SJSA1 (cell line): Measurements from ENCODE around the gene RAB37. TPM values are rescaled to one million over a fixed set of nuclear protein-coding genes. Genes with fewer than 3 reads are reported as not detected.

Experiments
- DNase-seq, 2 experiments: peaks; one replicate each; pipeline ENCODE4 v3.0.0-alpha.2; 2015 to 2020; ENCODE audit warnings: low spot score in 2 of 2, low read depth in 1 of 2
- H3K27ac ChIP-seq: fragments of 250-450 bp; sonication (Bioruptor Pico); 2 replicates; pipeline ENCODE4 v1.5.1; 2020; ENCODE audit warnings: mild to moderate bottlenecking, moderate library complexity
- H3K27me3 ChIP-seq: fragments of 250-450 bp; sonication (Bioruptor Pico); replicated peaks from 2 replicates; pipeline ENCODE4 v1.5.1; 2020; ENCODE audit warnings: mild to moderate bottlenecking, moderate library complexity
- H3K36me3 ChIP-seq: fragments of 250-450 bp; sonication (Bioruptor Pico); 2 replicates; pipeline ENCODE4 v1.5.1; 2020; ENCODE audit warnings: mild to moderate bottlenecking
- H3K4me1 ChIP-seq: fragments of 250-450 bp; sonication (Bioruptor Pico); replicated peaks from 2 replicates; pipeline ENCODE4 v1.6.1; 2021; ENCODE audit warnings: mild to moderate bottlenecking
- H3K4me3 ChIP-seq: fragments of 250-450 bp; sonication (Bioruptor Pico); 2 replicates; pipeline ENCODE4 v1.5.1; 2020; ENCODE audit warnings: mild to moderate bottlenecking
- H3K9me3 ChIP-seq: fragments of 250-450 bp; sonication (Bioruptor Pico); replicated peaks from 2 replicates; pipeline ENCODE4 v1.5.1; 2020; ENCODE audit warnings: mild to moderate bottlenecking
- total RNA-seq: library from RNA; depleted of rRNA; stranded (reverse); fragments of >200 nt; shearing (Covaris generic); gene quantifications from 2 replicates; pipeline ENCODE4 v1.2.3, GENCODE V29; 2014; rRNA removed

Gene RAB37, protein sequence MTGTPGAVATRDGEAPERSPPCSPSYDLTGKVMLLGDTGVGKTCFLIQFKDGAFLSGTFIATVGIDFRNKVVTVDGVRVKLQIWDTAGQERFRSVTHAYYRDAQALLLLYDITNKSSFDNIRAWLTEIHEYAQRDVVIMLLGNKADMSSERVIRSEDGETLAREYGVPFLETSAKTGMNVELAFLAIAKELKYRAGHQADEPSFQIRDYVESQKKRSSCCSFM
- total RNA-seq = 1.6 and 3.0 TPM in 2 replicates

DNA sequence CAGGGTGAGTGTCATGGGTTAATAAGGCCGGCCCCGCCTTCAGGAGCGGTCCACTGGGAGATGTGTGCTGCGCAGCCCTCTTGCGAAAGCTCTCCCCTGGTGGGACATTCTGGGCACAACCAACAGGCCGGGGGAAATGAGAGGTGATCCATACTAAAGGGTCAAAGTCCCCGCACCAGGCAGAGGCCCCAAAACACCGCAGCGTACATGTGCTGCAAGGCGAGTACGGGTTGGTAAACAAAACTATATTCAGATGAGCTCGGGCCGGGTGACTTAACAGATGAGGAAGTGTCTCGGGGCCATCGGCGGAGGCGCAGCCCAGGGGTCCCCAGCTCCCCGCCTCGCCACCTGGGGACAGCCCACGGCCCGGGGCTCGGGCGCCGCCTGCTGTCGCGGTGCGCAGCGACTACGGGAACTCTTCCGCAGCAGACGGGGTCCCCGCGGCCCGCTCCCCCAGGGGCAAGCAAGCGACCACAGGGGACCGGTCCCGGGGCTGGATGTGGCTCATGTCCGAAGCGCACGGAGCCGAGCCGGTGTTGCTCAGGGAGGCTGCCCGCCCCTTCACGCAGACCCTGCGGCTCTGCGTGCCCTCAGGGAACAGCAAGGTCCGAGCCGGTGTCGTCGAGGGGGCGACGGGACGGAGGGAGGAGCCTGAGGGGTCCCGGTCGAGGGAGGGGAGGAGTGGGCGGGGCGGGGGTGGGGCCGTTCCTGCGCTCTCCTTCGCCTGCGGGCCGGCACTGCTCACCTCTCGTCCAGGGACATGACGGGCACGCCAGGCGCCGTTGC, at the start of gene RAB37:
TSS of gene RAB37 (plus strand) at position 744 of the 786 bp plus-strand sequence. CDS start at position 761, 17 bp downstream.
- Histone ChIP-seq H3K27me3 (peaks cover 13% of the 10 kb centered on the region), H3K4me3 (peak within 1 kb of the TSS; percentile 34), H3K9me3 (0 out of 2 replicates have a peak, but pooled peaks cover 3% of the 10 kb centered on the region), H3K4me1 (peaks cover 31% of the 10 kb centered on the region), H3K36me3 (no peaks in the 10 kb centered on the region), H3K27ac (peak within 1 kb of the TSS; percentile 21)
- DNase-seq = no peak

DNA sequence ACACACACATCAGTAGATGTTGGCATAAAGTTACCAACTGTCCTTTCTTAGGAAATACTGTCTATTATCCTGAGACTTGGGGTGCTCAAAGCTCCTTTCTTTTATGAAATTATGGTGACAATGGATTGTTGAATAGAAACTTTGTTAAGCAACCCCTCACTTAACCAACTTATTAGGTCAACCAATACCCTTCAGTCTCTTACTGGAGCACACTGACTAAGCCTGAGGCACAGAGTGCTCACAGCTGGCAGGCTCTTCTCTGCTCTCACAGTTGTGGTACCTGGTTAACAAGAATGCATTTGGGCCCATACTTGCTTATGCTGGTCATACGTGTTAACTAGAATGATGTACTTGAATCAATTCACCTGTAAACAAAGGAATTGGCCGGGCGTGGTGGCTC, 49.2 kb upstream of the RAB37 start:
- H3K36me3 ChIP-seq = no peaks in the 10 kb centered on the region

DNA sequence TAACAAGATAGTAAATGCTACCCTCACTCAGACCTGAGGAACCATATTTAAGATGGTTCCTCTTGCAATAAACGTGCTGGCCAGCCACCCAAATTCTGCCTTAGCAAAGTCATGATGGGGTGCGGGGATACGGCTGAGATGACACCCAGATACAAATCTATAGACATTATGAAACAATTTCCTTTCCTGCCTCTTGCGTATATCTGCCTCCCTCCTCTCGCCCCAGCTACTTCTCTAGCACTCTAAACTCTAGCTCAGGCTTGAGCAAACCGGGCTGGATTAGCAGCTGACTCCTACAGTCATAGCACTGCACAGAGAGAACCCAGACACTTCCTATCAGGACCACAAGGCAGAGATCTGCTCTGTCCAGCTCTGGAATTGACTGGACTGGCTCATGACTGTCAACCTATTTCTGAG, 46.6 kb upstream of the RAB37 start:
- no peaks in the 10 kb centered on the region for H3K4me1 ChIP-seq
- peaks cover 82% of the 10 kb centered on the region for H3K27me3 ChIP-seq
- H3K27ac ChIP-seq = no peak overlapping the region
- DNase-seq = no peak
- H3K9me3 ChIP-seq = no peaks in the 10 kb centered on the region
- H3K36me3 ChIP-seq = no peaks in the 10 kb centered on the region
- no peak overlapping the region for H3K4me3 ChIP-seq

More for the DNA sequence above, 49.2 kb upstream of the RAB37 start:
- Histone ChIP-seq H3K9me3 (no peaks in the 10 kb centered on the region), H3K4me1 (no peaks in the 10 kb centered on the region), H3K4me3 (no peak overlapping the region), H3K27ac (no peak overlapping the region), H3K27me3 (peaks cover 58% of the 10 kb centered on the region)
- no peak for DNase-seq

DNA sequence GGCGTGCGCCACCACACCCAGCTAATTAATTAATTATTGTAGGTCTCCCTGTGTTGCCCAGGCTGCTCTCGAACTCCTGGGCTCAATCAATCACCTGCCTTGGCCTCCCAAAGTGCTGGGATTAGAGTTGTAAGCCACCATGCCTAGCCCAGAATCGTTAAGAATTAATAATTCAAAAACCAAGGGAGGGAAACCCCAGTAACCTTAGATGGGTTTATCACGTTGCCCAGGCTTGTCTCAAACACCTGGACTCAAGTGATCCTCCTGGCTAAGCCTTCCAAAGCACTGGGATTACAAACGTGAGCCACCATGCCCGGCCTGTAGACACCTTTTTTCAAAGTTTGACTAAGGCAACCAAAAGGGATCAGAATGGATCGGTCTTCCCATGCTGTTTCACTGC, 45.9 kb upstream of the RAB37 start:
- Histone ChIP-seq H3K36me3 (no peaks in the 10 kb centered on the region), H3K27ac (no peak overlapping the region), H3K9me3 (no peaks in the 10 kb centered on the region), H3K27me3 (peaks cover 88% of the 10 kb centered on the region), H3K4me3 (no peak overlapping the region), H3K4me1 (no peaks in the 10 kb centered on the region)
- DNase-seq = no peak

DNA sequence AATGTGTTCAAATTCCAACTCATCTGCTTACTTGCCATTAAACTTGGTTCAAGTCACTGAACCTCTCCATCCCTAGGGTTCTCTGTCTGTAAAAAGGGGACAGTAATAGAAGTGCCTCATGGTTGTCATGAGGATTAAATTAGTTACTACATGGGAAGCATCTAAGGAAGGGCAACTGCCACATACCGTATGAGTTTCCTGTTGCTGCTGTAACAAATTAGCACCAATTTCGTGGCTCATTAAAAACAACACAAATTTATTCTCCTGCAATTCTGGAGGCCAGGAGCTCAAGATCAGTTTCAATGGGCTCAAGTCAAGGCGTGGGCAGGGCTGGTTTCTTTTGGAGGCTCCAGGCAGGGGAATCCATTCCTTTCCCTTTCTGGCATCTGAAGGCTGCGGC, 43.0 kb upstream of the RAB37 start:
- H3K4me1 ChIP-seq = no peaks in the 10 kb centered on the region
- no peak overlapping the region for H3K4me3 ChIP-seq
- no peak for DNase-seq
- no peaks in the 10 kb centered on the region for H3K36me3 ChIP-seq
- H3K9me3 ChIP-seq = no peaks in the 10 kb centered on the region
- H3K27ac ChIP-seq = no peak overlapping the region
- H3K27me3 ChIP-seq = peaks cover 87% of the 10 kb centered on the region

DNA sequence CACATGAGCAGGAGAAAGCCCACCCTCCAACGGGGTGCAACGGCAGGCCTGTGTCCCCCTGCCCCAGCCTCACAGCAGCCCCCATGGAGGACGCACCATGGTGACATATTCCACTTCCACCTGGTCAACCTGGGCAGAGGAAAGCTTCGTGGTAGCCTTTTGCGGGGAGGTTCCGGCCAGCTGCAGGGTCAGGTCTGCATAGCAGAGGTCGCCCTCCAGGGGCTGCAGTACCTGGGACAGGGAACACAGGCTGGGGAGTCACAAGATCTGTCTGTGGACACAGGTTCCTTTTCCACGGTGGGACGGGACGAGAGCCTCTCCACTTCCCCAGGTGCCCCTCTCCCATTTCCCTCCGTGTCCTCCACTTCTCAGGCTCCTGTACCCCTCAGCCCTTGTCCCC, 41.4 kb upstream of the RAB37 start:
- Histone ChIP-seq H3K27ac (no peak overlapping the region), H3K36me3 (no peaks in the 10 kb centered on the region), H3K4me1 (no peaks in the 10 kb centered on the region), H3K27me3 (peaks cover 74% of the 10 kb centered on the region), H3K4me3 (no peak overlapping the region), H3K9me3 (no peaks in the 10 kb centered on the region)
- DNase-seq = no peak

DNA sequence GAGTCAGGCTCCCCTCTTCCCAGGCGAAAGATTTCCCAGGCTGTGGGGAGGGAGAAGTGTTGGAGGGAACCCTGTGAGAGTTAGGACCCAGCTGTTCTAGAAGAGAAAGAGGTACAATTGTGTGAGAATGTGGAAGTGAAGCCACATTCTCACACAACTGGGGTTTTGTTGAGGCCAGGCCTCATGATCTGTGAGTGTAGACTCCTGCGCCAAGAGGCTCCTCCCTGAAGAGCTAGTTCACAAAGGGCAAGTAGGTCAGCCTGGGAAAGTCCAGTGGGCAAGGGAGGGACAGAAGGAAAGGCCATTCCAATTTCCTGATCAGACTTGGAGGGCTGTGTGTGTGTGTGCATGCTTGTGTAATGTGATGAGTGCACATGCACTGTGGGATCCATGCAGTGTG, 39.5 kb upstream of the RAB37 start:
- Histone ChIP-seq H3K4me1 (no peaks in the 10 kb centered on the region), H3K36me3 (no peaks in the 10 kb centered on the region), H3K27me3 (peaks cover 69% of the 10 kb centered on the region), H3K9me3 (no peaks in the 10 kb centered on the region), H3K4me3 (no peak overlapping the region), H3K27ac (no peak overlapping the region)
- DNase-seq = no peak

DNA sequence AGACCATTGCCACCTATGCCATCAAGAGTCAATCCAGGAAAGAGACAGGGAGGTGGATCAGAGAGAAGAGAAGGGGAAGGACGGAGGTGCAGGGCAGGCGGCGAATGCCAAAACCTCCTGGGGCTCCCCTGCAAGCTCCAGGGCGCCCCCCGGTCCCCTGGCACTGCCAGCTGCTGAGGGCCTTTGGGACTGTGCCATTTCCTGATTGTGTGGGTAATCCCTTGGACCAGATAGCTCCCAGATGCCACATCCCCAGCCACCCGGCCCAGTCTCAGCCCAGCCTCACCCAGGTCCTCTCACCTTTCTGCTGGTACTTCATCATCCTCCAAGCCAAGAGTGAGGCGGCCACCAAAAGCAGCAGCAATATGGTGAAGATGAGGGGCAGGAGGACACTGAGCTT, 39.0 kb upstream of the RAB37 start:
- Histone ChIP-seq H3K4me3 (no peak overlapping the region), H3K27me3 (peaks cover 63% of the 10 kb centered on the region), H3K27ac (no peak overlapping the region), H3K4me1 (no peaks in the 10 kb centered on the region), H3K9me3 (no peaks in the 10 kb centered on the region), H3K36me3 (no peaks in the 10 kb centered on the region)
- DNase-seq = no peak

DNA sequence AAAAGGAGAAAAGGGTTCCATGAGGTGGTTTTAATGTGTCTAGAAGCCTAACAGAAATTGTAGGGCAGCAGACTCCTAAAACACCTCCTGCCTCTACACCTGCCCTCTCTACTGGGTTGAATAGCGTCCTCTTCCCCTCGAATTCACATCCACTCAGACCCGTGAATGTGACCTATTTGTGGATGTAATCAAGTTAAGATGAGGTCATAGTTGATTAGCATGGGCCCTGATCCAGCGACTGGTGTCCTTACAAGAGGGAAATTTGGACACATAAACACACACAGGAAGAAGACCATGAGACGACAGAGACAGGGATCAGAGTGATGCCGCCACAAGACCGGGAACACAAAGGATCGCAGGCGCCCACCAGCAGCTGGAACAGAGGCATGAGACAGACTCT, 37.8 kb upstream of the RAB37 start:
- DNase-seq = no peak
- no peaks in the 10 kb centered on the region for H3K36me3 ChIP-seq
- H3K4me3 ChIP-seq = no peak overlapping the region
- H3K4me1 ChIP-seq = no peaks in the 10 kb centered on the region
- H3K27me3 ChIP-seq = peaks cover 56% of the 10 kb centered on the region
- no peak overlapping the region for H3K27ac ChIP-seq
- H3K9me3 ChIP-seq = no peaks in the 10 kb centered on the region

DNA sequence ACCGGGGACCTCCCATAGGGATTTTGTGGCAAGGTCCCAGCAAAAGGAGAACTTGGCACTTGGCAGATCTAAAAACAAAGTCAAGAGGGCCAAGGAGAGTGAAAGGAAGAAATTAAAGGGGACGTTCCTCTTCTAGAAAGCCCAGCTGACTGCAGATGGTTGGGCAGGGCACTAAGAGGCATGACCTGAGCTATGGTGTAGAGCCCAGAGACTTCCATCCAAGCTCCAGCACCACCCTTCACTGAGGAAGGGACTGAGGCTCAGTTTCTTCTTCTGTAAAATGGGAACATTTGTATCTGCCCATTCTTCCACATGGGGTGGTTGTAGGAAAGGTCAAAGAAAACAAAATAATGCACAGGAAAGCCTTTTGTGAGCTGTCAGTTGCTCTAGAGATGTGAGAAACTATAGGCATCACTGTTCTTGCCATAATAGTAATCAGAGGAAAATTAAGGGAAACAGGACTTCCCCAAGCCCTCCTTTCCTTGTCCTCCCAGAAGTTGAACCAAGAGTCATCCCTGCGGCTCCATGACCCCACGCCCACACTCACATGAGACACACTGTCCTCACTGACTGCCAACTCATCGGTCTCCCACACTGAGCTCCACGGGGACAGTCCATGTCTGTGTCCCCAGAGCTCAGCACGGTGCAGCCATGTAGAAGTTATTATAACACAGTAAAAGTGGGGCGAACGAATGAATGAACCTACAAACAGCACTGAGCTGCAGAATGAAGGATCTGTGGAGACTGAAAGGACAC, 34.8 kb upstream of the RAB37 start:
- H3K27ac ChIP-seq = no peak overlapping the region
- no peaks in the 10 kb centered on the region for H3K4me1 ChIP-seq
- H3K9me3 ChIP-seq = no peaks in the 10 kb centered on the region
- H3K4me3 ChIP-seq = no peak overlapping the region
- H3K27me3 ChIP-seq = peaks cover 49% of the 10 kb centered on the region
- H3K36me3 ChIP-seq = no peaks in the 10 kb centered on the region
- no peak for DNase-seq

DNA sequence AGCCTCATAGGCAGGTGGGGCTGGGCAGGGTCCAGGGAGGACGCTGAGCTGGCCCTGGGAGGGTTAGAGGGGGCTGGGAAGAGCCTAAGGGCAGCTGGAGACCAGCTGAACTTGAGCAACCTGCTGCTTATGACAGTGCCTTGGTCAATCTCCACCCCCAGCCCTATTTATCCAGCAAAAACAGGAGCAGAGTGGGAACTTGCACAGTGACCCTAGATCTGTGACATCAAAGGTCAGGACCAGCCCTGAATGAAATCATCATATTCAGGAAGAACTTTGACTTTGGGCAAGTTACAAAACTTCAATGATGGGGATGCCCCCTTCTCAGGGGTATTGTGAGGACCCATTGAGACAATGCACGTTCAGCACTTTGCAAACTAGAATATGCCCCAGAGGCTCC, 33.7 kb upstream of the RAB37 start:
- no peak for DNase-seq
- Histone ChIP-seq H3K27ac (no peak overlapping the region), H3K4me3 (no peak overlapping the region), H3K27me3 (peaks cover 45% of the 10 kb centered on the region), H3K9me3 (no peaks in the 10 kb centered on the region), H3K36me3 (no peaks in the 10 kb centered on the region), H3K4me1 (no peaks in the 10 kb centered on the region)

DNA sequence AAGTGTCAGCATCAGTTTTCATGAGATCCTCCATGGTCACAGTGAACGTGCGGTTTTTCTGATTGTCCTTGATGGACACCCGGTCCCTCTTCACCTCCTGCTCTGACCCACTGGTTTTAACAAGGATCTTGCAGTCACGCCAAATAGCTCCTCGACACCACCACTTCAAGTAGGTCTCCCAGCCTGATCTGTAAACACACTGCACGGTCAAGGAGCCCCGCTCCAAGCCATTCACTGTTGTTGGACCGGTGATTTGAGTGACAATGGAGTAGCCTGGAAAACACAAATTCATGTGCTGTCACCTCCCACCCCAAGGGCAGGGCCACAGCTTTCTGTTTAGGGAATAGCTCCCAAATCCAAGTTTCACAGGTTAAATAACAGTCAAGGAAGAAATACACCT, 32.5 kb upstream of the RAB37 start:
- Histone ChIP-seq H3K27me3 (peaks cover 38% of the 10 kb centered on the region), H3K4me3 (no peak overlapping the region), H3K36me3 (no peaks in the 10 kb centered on the region), H3K27ac (no peak overlapping the region), H3K4me1 (no peaks in the 10 kb centered on the region), H3K9me3 (no peaks in the 10 kb centered on the region)
- no peak for DNase-seq

DNA sequence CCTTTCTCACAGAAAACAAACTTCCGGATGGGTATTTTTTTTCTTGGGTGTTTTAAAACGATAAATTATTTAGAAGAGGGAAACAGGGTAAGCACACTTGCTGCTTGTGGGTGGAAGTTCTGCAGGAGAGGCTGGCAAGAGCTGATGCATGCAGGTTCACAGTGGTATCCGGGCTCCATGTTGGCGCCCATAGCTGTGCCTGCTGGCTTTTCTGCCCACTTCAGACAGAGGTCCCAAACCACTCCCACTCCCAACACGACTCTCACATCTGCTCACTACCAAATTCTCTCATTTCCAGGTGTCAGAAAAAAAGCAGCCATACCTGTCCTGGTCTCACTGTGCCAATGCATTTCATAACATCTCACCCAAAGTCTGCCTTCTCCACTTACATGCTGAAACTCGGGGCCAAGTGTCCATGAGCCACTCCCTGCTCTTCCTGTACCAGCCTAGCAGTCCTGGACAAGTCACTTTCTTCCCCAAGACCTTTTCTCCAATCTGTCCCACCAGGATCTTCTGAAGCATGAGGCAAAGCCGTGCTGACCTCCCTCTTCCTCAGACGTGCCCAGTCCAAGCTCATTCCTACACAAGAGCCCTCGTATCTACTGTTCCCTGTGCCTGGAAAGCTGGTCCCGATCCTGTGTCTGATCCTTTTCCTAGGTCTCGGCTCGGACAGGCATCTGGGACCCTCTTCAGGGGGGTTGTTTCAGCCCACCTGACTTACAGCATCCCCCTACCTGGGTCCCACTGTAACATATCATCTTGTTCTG, 25.8 kb upstream of the RAB37 start:
- Histone ChIP-seq H3K4me1 (no peaks in the 10 kb centered on the region), H3K27me3 (peaks cover 47% of the 10 kb centered on the region), H3K27ac (no peak overlapping the region), H3K4me3 (no peak overlapping the region), H3K9me3 (no peaks in the 10 kb centered on the region), H3K36me3 (no peaks in the 10 kb centered on the region)
- DNase-seq = no peak
